Endometrial microvascular endothelial cells (primary cell): ENCODE measurements around the gene SMO. TPM values are rescaled to one million over a fixed set of nuclear protein-coding genes. Genes with fewer than 3 reads are reported as not detected.

Source experiments
- in situ Hi-C: cut with HindIII; loops from 2 replicates; pipeline ENCODE4 v1.10.0; 2017; ENCODE audit warnings: low sequenced_read_pairs, low pct_unique_long_range_greater_than_20kb; ENCODE audit errors: inconsistent ontology term
- total RNA-seq: library from RNA; depleted of rRNA; stranded (reverse); fragments of >200 nt; gene quantifications from one replicate; pipeline ENCODE4 v1.2.3, GENCODE V29; 2015; ENCODE audit errors: inconsistent ontology term

SMO gene
- total RNA-seq = 0.84 TPM

DNA sequence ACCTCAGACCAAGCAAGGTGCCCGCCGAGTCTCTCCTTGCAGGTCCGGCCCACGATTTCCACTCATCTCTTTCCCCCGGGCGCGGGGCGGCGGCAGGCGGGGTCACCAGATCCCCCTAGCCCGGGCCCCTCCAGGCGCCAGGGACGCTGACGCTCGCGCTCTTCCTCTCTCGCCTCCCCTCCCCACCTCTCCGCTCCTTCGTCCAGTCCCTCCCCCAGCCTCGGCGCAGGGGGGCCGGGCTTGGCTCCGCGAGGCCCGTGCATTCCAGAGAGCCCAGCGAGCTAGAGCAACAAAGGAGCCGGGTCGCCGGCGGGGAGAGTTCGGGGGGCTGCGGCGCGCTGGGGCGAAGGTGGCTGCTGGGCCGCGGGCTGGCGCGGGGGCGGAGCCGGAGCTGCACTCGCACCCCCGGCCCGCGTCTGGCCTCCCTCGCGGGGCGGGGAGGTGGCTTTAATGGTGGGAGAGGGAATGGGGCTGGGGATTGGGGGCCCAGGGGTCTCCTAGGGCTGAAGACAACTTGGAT, at the start of gene SMO:
SMO (plus strand) TSS at position 262 of the 520 bp plus-strand sequence. CDS start 519 bp downstream, outside the sequence.
- in situ Hi-C loops = no loop called here

DNA sequence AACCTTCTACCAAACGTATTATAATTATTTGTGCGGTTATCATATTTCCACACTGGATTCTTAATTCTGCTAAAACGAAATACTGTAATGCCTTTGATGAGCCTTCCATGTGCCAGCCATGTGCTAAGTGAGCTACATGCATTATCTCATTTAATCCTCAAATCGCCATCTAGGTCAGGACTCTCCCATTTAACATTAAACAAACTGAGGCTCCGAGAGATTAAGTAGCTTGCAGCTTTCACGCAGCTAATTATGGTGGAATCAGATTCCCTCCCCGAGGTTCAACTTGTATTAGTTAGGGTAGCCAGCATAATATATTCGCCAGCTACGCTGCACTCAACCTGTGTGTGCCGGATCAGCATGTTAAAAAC, 44.7 kb upstream of the SMO start:
- in situ Hi-C loops = no loop called here

DNA sequence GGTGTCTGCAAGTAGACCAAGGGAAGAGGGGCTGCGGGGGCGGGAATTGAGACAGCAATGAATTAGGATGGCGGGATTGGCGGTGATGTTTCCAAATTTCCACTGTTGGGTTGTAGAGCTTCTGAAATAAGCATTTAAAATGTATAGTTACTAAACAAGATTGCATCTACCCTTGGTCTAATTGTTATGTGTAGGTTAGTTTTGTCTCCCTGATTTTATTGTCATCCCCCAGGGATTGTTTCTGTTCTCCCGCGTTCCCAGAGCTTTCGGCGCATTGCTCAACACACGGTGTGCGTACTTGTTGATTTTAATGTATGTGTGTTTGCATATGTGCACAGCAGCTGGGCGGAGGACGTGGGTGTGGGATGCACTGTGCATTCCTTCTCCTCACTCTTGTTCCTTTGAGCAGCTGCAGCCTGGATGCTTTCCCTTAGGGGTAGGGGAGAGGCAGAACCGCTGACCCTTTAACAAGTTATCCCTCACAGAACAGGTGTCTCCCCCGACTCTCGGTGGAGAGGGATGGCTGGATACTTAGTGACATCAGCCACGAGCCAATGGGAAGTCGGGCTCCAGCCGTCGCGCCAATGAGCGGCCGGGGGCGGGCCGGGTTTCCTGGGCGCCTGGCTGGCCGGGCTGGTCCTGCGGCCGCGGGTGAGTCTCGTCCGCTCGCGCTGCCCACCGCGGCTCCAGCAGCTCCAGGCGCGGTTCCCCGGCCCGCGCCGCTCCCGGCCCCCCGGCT, 44.2 kb upstream of the SMO start, which contains the start of gene TSPAN33:
TSPAN33 (plus strand) TSS at position 613 of the 739 bp plus-strand sequence. CDS start 274 bp downstream, outside the sequence.
- in situ Hi-C loops = no loop called here

DNA sequence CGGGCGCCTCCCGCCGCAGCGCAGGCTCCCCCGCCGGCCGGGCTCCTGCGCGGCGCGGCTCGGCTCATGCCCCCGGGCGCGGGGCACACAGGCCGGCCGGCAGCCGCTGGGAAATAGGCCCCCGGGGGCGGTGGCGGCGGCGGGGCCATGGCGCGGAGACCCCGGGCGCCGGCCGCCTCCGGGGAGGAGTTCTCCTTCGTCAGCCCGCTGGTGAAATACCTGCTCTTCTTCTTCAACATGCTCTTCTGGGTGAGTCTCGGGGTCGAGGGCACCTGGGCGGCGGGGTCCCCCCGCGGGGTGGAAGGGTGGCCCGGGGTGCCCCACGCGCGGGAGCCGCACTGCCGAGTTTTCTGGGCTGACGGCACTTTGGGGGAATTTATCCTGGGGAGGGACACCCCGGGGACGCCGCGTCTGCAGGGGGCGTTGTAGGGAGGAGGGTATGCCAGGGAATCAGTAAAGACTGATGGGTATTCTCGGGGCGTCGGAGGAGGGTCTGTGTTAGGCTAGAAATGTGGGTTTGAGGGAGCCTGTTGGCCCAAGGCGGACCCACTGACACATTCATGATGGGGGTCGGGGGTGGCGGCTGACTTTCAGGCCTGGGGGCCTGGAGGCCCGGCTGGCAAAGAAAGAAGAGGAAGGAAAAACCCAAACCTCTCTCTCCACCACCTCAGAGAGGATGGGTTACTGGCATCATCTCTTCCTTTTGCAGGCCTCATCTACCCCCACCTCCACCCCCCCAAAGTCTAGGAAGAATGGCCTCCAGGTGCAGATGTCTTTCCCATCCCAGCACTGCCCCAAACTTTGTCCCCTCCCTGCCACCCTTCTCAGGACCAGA, 43.4 kb upstream of the SMO start:
- in situ Hi-C loops = no loop called here

DNA sequence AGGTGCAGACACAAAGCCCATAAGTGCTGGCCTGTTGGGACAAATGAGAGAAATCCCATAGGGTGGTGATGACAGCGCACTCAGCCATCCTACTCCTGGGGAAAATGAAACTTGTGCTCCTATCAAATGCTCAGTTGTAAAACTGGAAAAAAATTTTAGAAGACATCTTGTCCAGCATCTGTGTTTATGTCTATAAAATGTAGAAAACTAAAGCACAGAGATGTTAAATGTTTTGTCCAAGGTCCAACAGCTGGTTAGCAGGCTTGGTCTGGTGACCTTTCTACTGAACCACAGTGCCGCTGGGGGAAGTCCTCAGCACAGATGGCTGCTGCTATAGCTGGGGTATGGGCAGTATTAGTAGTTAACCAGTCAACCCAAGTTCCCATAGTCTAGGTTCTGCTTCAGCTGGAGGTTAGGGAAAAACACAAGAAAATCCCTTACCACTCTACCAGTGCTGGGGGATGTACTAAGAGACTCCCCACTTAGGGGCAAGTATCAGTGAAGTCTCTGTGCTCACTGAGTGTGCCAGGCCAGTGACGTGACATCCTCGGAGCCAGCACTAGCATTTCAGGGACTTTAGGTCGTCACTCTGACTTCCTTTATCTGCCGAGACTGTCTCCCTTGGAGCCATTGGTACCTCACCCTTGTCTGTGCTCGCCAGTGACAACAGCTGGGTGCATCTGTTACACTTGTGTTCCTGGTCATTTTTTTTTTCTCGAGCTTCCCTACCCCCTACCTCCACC, 42.0 kb upstream of the SMO start:
- in situ Hi-C loops = no loop called here

DNA sequence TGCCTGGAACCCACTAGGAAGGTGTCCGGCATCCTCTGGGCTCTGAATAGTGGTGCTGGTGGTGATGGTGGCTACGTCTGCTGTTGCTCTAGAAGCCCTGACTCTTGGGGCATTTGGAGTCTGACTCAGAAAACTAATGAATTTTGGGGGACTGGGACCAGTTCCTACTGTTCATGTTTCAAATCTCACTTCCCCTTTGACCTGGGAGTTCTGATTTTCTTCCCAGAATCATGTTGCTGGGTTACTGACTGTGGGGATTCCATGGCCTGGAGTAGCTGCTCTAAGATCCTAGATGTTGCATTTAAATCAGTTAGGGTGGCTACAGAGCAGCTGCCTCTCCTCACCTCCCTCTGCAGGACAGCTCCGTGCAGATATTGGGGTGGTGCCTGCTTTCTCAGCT, 40.7 kb upstream of the SMO start:
- in situ Hi-C loops = no loop called here

DNA sequence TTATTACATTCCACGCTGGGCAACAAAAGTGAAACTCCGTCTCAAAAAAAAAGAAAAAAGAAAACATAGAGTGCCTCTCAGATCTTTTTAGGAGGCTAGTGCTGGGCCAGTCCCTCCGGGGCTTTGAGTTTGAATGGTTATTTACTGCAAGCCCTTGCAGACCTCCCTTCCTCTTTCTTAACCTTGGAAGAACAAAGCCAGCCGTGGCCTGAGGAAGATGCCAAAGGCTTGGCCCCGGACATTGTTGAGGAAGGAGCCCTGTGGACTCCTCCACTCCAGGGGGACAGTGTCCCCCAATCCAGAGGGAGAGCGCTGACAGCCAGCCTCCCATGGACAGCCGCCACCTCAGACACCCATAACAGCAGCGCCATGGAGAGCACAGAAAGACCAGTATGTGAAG, 38.9 kb upstream of the SMO start:
- in situ Hi-C loops = no loop called here

DNA sequence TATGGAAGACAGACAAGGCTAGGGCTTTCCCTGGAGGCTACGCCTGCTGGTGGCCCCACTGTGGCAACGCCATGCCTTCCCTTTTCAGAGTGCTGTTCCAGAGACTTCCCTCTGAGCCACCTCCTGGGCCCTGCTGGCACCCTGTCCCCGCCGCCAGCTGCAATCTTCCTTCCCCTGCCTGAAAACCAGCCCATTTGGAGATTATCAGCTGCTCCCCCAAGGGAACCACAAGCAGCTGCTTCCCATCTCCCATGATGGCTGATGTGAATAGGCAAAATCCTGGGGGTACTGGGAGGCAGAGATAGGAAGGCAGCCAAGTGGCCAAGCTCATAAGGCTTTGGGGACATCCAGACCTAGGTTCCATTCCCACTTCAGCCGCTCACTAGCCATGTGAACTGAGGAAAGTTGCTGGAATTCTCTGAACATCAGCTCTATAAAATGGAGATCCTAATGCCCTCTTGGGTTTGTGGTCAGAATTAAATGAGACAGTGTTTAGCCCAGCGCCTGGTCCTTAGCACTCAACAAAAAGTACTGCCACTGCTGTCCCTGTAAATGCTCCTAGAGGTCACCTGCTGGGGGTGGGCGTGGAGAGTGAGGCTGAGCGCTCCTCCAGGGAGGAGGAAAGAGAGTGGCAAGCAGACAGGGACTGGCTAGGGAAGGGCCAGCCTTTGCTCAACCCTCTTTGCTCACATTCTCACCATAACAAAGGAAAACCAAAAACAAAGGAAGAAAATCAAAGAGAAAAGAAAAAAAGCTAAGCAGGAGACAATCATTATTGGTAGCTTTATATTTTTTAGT, 38.0 kb upstream of the SMO start:
- in situ Hi-C loops = no loop called here

DNA sequence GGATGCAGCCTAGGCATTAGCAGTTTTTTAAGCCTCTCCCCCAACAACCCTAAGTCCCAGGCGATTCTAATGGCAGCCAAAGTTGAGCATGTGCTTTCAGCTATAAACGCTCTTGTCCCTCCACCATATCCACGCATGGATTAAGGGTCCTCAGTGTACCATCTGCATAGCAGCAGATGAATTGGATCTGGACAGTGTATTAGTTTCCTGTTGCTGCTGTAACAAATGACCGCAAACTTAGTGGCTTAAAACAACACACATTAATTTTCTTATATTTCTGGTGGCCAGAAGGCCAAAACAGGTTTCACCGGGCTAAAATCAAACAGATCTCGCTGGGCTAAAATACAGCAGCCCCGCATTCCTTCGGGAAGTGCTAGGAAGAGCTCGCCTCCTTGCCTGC, 30.8 kb upstream of the SMO start:
- in situ Hi-C loops = no loop called here

DNA sequence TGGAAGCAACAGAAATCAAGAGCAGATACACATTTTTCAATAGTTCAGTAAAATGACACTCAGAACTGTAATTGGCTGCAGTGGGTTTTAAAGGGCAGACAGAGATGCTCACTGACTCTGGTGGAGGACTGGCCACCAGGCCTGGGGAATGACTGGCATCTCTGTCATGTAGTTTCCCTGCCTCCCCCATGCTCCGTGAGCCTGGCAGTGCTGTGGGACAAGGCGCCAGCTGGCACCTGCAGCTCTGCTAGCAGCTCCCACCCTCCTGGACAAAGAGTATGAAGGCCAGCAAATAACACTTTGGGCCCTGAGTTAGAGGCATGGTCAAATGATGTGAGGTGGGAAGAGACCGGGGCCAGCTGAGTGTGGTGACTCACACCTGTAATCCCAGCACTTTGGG, 28.9 kb upstream of the SMO start:
- in situ Hi-C loops = no loop called here

DNA sequence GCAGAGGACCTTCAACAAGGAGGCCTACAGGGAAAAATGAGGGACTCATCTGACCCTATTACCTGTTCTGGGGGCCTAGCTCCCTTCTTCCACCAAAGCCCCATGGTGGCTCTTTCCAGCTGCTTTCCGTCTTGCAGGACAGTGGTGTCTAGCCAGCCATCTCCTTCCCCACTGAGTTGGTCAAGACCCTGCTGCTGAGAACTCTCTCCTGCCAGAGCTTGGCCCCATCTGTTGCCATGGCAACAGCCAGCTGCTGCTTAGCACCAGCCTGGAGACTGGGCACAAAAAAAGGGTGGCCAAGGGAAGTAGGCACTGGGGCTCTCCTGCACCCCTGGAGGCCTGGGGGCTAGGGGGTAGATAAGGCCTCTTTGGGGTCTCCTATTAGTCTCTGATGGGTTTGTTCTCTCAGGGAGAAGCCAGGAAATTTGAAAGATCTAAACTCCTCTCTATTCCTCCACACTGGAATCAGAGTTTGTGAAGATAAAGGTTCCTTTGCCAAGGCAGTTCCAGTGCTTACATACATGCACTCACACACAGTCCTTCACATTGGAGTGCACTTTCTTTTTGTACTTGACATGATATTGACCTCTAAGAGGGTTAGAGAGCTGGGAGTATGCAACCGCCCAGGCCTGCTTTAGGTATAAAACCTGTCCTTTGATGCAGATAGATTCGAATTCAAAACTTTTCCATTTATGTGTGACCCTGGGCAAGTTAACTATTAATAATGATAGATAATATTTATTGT, 28.1 kb upstream of the SMO start:
- in situ Hi-C loops = no loop called here

DNA sequence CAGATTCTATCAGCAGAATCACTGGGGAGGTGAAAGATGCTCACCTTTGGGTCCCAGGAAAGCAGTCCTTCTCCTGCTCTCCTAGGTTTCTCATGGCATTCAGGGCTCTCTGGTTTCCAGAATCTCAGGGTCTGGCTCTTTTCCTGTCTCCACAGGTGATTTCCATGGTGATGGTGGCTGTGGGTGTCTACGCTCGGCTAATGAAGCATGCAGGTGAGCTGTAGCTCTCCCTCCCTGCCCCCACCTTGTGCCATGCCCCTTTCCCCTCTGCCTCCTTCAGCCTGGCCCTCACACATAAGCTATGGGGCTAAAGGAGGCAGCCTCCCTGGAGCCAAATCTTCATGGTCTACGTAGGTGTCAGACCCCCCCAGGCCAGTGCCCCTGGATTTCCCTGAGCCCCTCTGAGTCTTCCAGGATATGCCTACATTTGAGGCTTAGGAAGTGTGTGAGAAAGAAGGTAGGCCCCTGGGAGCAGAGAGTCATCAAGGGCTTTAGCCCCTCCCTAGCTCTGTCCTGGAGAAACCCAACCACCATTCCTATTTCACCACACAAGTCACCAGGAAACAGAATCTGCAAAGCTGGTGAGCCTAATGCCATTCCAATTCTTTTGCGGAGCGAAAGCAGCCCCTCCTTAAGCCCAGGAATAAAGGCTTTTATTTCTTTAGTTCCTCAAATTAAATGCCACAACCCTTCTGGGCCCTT, 26.8 kb upstream of the SMO start:
- in situ Hi-C loops = no loop called here

DNA sequence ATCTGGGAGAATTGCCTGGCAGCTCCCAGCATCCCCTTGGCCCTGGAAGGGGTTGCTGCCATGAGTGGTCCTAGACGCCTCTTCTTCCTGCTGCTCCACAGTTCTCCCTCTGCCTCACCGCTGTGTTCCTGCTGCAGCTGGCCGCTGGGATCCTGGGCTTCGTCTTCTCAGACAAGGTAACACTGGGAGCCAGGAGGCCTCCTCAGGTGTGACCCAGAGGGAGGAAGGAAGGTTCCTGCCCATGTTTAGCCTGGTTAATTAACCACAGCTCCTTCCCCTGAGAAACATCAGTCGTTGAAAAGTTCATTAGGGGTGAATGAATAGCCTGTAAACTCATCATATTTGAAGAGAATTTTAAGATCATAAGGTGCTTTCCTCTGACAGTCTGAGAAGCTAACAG, 25.7 kb upstream of the SMO start:
- in situ Hi-C loops = no loop called here

DNA sequence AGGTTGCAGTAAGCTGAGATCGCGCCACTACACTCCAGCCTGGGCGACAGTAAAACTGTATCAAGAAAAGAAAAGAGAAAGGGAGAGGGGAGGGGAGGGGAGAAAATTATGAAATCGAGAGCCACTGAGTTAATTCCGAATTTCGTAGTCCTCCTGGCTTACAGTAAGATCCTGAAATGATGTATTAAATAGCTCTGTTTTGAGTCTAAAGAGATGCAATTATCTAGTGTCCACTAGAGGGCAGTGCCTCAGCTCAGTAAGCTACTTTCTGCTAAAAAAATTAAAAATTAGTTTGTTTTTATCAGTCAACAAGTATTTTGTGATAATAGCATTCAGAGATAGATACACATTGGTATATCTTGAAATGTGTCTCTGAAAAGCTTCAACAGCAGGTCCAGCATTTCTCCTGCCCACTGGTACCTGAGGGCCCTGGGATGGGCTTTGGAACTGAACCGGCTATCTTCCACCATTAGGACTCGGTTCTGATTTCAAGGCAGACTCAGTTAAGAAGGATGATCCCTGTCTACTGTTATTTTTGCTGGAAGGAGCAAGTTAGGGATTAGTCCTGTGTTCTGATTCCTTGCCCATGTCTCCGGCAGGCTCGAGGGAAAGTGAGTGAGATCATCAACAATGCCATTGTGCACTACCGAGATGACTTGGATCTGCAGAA, 24.4 kb upstream of the SMO start:
- in situ Hi-C loops = no loop called here

DNA sequence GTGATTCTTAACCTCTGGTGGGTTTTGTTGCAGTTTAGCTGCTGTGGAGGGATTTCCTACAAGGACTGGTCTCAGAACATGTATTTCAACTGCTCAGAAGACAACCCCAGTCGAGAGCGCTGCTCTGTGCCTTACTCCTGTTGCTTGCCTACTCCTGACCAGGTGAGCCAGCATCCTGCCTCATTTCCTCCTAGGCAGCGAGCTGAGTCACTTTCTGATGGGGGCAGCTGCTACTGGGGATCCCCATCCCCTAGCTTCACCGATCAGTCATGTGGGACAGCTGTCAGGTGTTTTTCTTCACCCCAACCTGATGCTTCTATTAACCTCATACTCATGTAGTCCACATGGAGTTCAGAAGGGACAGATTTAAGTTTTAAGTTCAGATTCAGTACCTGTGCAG, 21.7 kb upstream of the SMO start:
- in situ Hi-C loops = no loop called here

DNA sequence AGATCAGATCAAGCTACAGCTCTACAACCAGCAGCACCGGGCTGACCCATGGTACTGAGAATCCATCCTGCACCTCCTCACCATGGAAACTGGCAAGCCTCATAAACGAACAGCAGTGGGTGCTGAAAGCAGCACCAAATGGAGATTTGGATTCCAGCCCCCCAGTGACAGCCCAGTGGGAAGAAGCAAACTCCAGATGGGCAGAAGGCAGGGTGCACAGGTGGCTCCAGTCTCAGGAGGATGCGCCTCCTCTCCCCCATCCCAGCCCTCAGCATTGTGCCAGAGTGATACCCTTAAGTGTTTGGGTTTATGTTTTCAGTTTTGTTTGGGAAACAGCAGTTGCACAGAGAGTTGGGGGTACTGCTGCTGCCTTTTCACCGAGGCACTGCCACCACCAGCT, 20.6 kb upstream of the SMO start:
- in situ Hi-C loops = no loop called here
